Measurements from ENCODE around the gene GOLT1A. TPM values are rescaled to one million over a fixed set of nuclear protein-coding genes. Genes with fewer than 3 reads are reported as not detected.

The GOLT1A gene
- total and polyA plus RNA-seq, 10 of the 15 experiments (the other 5 are each of a cell fraction or from before 2014, with no cell fraction given), result 0.09 to 0.46 TPM; not detected in 8

GRCh38 chr1:204194771-204195170, 19.0 kb downstream of the GOLT1A start:
- no peaks in the 10 kb centered on the region for H3K36me3 ChIP-seq (ENCODE audit: control insufficient read depth in 2 of 2, insufficient read depth in 2 of 2, low read length in 1 of 2)
- no peak for ATAC-seq

More at GRCh38 chr1:204194771-204195170, 19.0 kb downstream of the GOLT1A start:
- Histone ChIP-seq H3K27ac (ENCODE audit: control insufficient read depth, insufficient read depth) (no peak overlapping the region), H3K4me2 (ENCODE audit: control insufficient read depth, insufficient read depth) (no peak overlapping the region), H3K4me3 (no peak overlapping the region), H3K9ac (ENCODE audit: control insufficient read depth, insufficient read depth, low read length) (no peak overlapping the region), H3K79me2 (ENCODE audit: control insufficient read depth, insufficient read depth, low read length) (no peaks in the 10 kb centered on the region), H3K9me3 (replicated peaks; ENCODE audit: control insufficient read depth, insufficient read depth, low read length) (no peaks in the 10 kb centered on the region), H2AFZ (ENCODE audit: control insufficient read depth, low read depth, low read length) (no peak overlapping the region), H3K4me1 (ENCODE audit: control insufficient read depth, insufficient read depth, low read length) (no peaks in the 10 kb centered on the region), H4K20me1 (ENCODE audit: control insufficient read depth, insufficient read depth) (no peaks in the 10 kb centered on the region), H3K27me3 (replicated peaks in 1 of 2; ENCODE audit: control insufficient read depth in 2 of 2, insufficient read depth in 2 of 2, low read length in 1 of 2) (peaks cover 3 to 5% of the 10 kb centered on the region in 2 experiments; a peak in 3 of 4 replicates)
- no peak for DNase-seq (ENCODE audit: low read depth, low spot score)
- BruUV-seq (replicated peaks), result no TSS peak
- in situ Hi-C loops (cut with MboI) (no loop called here), intact Hi-C loops (cut with micrococcal nuclease; ENCODE audit: unreplicated experiment) (no loop called here)
- SMC1A ChIA-PET (ENCODE audit: uncharacterized antibody, unreplicated experiment), result no interaction called here
- 13% methylated on average over 7 of the region's 7 CpGs for WGBS (ENCODE audit: insufficient coverage, insufficient replicate concordance, low lambda C conversion rate, missing lambda C conversion rate)
- CTCF ChIA-PET, result interaction anchor here (1.5 kb wide), 1 partner anchor 15 kb away, joined by 3 read pairs; no protein-coding TSS in a partner anchor
- TF ChIP-seq ZBTB33 (IDR thresholded peaks at IDR 0.05) (no peak), BACH1 (IDR thresholded peaks at IDR 0.05; ENCODE audit: borderline replicate concordance) (no peak), CREB1 (IDR thresholded peaks at IDR 0.05; ENCODE audit: low read depth) (no peak), MLLT1 (IDR thresholded peaks at IDR 0.05) (no peak), PBX3 (IDR thresholded peaks at IDR 0.05; ENCODE audit: insufficient replicate concordance, low read depth, low read length) (no peak), E2F4 (IDR thresholded peaks at IDR 0.05; ENCODE audit: low read depth, low read length) (no peak)
- POLR2A ChIA-PET, result no interaction called here
- FAIRE-seq, result no peak
- RAD21 ChIA-PET (ENCODE audit: unreplicated experiment), result no interaction called here
